Spleen (tissue), 10 donors: ENCODE results near the gene HPDL. TPM values are rescaled to one million over a fixed set of nuclear protein-coding genes. Genes with fewer than 3 reads are reported as not detected.

Source experiments
- polyA plus RNA-seq, 3 donors: library from polyadenylated mRNA; stranded (reverse); fragments of 200-250 nt; gene quantifications; one replicate each; pipeline ENCODE4 v1.2.1, GENCODE V29; 2013
- total RNA-seq, 7 donors: library from RNA; depleted of rRNA in 3 of 7; stranded (reverse); fragments of >200 nt in 3 of 7; fragmentation: NEBNext Ultra II Directional in 4 of 7; extraction: Animal tissue kit (Norgen Biotek cat#: 25700) in 4 of 7; gene quantifications; one replicate each; pipeline versions ENCODE4 v1.1.0 to v1.2.1, GENCODE V29; 2016 to 2021
- donor health status: healthy with polysubstance abuse.
- donor health status: DM: no; HTN: no; CAD: no; lungs with moderate emphysema.
- donor health status: DM: no; HTN: no; CAD: no.
- donor health status: Bipolar disorder and iron deficiency.
- donor health status: healthy.
- donor health status: DM: no; HTN: no; CAD: no.
- donor health status: DM: yes; HTN: yes; CAD: no.

HPDL gene
- total and polyA plus RNA-seq, 10 donors = 0.73 to 4.6 (median 2.4) TPM

Other genes with a start within 250 kb of the HPDL start
- gene ZSWIM5, start 120.3 kb upstream of the HPDL start, total RNA-seq = 1 to 10 TPM; 2.4 to 4.7 (median 3.6) TPM
- under 1 TPM; 0.15 to 0.61 (median 0.43) TPM for gene ZSWIM5, start 120.3 kb upstream of the HPDL start, polyA plus RNA-seq
- 10 to 100 TPM in 6 of 7 donors, 1 to 10 TPM in 1; 8.9 to 12.6 (median 11.7) TPM for gene TOE1, start 13.3 kb downstream of the HPDL start, total RNA-seq
- 10 to 100 TPM in 2 of 3 donors, 1 to 10 TPM in 1; 8.7 to 11.6 (median 10.6) TPM for gene TOE1, start 13.3 kb downstream of the HPDL start, polyA plus RNA-seq
- 10 to 100 TPM; 26.3 to 41.1 (median 36.4) TPM for gene MUTYH, start 13.5 kb downstream of the HPDL start, total RNA-seq
- 10 to 100 TPM; 25.4 to 46.9 (median 37.9) TPM for gene MUTYH, start 13.5 kb downstream of the HPDL start, polyA plus RNA-seq
- 10 to 100 TPM in 3 of 7 donors, 1 to 10 TPM in 4; 7.3 to 11.5 (median 9.5) TPM for gene TESK2, start 164.3 kb downstream of the HPDL start, total RNA-seq
- gene TESK2, start 164.3 kb downstream of the HPDL start, polyA plus RNA-seq = 1 to 10 TPM; 3.2 to 5.7 (median 5.1) TPM
- 1 to 10 TPM; 1.1 to 6.1 (median 3.0) TPM for gene CCDC163, start 173.2 kb downstream of the HPDL start, total RNA-seq
- gene CCDC163, start 173.2 kb downstream of the HPDL start, polyA plus RNA-seq = 1 to 10 TPM in 2 of 3 donors, under 1 TPM in 1; 0.83 to 3.1 (median 2.7) TPM
- 1 to 10 TPM; 1.2 to 5.8 (median 4.7) TPM for gene MMACHC, start 173.4 kb downstream of the HPDL start, total RNA-seq
- gene MMACHC, start 173.4 kb downstream of the HPDL start, polyA plus RNA-seq = 1 to 10 TPM in 2 of 3 donors, under 1 TPM in 1; 0.65 to 1.9 (median 1.0) TPM
- 100 to 1,000 TPM; 156 to 265 (median 242) TPM for gene PRDX1, start 195.0 kb downstream of the HPDL start, total RNA-seq
- gene PRDX1, start 195.0 kb downstream of the HPDL start, polyA plus RNA-seq = 100 to 1,000 TPM; 258 to 457 (median 407) TPM
- gene AKR1A1, start 223.9 kb downstream of the HPDL start, total RNA-seq = 100 to 1,000 TPM in 5 of 7 donors, 10 to 100 TPM in 2; 68.8 to 147 (median 123) TPM
- gene AKR1A1, start 223.9 kb downstream of the HPDL start, polyA plus RNA-seq = 100 to 1,000 TPM; 132 to 150 (median 142) TPM